ENCODE results near the gene NOD1.
"Not testable (repeated sequence)": the region's sequence is repeated elsewhere in the genome, so short reads cannot be mapped to it uniquely, and the experiment has no call there.

NOD1 gene, protein sequence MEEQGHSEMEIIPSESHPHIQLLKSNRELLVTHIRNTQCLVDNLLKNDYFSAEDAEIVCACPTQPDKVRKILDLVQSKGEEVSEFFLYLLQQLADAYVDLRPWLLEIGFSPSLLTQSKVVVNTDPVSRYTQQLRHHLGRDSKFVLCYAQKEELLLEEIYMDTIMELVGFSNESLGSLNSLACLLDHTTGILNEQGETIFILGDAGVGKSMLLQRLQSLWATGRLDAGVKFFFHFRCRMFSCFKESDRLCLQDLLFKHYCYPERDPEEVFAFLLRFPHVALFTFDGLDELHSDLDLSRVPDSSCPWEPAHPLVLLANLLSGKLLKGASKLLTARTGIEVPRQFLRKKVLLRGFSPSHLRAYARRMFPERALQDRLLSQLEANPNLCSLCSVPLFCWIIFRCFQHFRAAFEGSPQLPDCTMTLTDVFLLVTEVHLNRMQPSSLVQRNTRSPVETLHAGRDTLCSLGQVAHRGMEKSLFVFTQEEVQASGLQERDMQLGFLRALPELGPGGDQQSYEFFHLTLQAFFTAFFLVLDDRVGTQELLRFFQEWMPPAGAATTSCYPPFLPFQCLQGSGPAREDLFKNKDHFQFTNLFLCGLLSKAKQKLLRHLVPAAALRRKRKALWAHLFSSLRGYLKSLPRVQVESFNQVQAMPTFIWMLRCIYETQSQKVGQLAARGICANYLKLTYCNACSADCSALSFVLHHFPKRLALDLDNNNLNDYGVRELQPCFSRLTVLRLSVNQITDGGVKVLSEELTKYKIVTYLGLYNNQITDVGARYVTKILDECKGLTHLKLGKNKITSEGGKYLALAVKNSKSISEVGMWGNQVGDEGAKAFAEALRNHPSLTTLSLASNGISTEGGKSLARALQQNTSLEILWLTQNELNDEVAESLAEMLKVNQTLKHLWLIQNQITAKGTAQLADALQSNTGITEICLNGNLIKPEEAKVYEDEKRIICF
- total RNA-seq = 46.5 reads per million, percentile 67 among the genes with 10 or more reads in this experiment

DNA sequence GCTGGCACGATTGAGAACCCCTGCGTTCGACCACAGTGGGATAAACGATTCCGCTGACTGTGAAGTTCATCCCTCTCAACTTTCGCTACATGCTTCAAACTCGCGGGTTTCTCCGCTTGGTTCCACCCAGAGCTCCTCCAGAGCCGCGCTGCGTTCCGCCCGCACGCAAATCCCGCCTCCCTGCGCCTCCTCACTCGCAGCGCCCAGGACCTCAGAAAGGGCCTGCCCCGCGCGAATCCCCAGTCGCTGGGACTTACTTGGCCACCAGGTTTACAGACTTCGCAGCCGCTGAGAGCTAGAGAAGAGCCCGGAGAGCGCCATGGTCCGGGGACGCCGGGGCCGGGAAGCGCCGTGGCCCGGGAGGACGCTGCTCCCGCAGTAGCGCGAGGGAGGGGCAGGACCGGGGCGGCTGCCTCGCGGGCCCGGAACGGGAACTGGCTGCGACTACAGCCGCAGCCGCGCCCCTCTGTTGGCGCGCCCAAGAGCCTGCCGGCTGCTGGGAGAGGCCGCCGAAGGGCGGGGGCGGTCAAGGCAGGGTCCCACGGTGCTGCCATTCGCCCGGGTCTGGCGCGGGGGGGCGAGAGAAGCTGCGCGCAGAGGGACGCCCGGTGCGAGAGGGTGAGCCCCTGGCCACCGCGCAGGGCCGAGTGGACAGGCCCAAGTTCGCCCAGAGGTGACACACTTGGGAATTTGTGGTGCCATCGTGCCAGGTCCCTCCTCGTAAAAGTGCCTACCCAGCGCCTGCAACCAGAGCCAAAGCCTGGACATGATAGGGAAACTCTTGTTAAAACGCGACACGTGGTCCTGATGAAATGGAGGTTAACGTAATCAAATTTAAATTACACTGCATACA, at the start of gene NOD1:
Gene NOD1, minus strand, starts transcription at position 436 of the 853 bp plus-strand sequence. CDS start 21,863 bp downstream, outside the sequence.
- DNase-seq = peak; percentile 45

DNA sequence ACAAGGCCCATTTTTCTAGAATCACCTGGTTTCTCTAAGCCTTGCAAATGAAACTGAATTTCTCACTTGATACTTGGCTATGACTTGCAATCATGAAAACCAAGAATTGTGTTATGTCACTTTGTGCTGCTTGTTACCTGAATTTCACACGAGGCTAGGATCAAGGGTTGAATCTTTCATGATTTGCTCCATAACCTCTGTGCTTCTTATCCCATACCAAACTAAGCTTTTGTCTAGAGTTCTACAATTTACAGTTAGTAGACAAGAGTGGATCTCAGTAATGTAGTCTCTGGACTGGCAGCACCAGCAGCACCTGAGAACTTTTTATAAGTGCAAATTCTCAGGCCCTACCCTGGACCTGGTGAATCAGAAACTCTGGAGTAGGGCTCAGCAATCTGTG, 48.7 kb upstream of the NOD1 start:
- not testable (repeated sequence) for DNase-seq

DNA sequence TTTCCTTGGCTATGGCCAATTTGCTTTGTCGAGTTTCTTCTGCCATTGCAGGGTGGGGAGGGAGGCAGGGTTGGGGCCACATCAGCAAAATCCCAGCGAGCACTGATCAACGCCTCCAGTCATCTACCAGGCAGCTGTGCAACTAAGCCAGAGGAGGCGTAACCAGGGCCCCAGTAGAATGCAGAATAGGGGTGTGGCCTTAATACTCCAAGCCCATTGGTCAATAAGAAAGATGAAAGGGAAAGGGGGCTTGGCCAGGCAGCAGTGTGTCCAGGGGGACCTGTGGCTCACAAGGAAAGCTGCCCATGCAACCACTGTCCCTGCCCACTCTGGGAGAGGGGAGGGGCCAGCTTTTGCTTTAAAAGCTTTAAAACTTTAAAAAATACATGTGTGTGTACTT, 47.6 kb upstream of the NOD1 start:
- DNase-seq = no peak

DNA sequence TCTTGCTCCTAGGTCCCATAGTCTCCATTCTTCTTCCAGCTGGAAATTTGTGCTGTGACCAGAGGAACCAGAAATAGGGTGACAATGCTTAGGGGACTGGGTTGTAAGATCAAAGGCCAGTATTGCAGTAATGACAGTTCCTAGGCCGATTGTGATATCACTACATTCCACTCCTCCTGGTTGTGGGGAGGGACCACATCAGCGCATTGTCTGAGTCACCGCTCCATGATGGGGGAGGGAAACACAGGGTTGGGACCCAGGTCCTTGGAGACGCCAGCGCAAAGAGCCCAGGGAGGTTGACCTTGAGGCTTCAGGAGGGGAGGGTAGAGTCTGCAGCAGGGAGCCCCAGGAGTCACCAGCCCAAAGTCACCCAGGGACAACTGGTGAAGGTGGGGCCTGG, 46.8 kb upstream of the NOD1 start:
- no peak for DNase-seq

DNA sequence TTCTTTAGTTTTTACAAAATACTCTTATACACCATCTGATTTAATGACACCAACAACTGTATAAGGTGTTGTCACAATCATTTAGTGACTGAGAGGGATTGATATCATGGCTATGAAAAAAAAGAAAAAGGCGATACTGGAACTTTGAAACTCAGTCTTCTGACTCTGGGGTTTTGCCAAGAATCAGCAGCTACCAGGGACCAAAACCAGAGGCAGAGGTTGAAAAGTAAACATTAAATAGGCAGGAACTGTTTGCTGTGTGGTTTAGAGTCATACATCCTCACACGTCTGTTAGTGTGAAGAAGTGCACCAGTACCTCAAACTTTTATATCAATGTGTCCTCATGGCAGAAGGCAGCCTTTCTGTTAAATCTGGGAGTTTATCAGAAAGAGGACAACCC, 46.0 kb upstream of the NOD1 start:
- no peak for DNase-seq

DNA sequence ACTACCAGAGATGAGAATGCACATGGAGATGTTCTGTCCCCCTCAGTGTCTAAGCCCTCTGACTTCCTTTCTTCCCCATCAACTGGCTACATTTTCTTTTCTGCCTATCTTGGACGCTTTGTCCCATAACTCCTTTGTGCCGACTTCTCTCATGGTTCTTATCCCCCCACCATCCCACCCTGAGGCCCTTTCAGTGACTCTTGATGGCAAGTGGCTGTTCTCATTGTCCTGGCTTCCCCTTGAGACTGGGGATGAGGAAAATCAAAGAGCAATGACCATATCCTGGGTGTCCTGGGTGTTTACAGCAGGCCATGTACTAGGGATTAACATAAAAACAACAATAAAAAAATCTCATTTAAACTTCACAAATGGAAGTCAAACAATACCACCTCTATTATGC, 44.9 kb upstream of the NOD1 start:
- no peak for DNase-seq

DNA sequence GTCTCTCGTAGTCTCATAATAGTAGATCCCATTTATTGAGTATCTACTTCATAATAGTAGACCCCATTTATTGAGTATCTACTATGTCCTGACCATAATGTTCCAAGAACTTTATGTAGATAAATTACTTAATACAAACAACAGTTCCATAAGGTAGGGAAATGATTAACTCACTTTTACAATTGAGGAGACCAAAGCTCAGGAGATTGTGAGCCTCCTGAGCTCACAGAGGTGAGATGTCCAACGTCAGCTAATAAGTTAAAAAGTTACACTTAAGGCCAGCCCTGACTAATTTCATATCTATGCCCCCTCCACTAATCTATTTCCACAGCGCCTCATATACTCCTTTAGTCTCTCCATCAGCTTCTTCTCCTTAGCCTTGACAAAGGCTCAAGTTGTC, 43.6 kb upstream of the NOD1 start:
- DNase-seq = no peak

DNA sequence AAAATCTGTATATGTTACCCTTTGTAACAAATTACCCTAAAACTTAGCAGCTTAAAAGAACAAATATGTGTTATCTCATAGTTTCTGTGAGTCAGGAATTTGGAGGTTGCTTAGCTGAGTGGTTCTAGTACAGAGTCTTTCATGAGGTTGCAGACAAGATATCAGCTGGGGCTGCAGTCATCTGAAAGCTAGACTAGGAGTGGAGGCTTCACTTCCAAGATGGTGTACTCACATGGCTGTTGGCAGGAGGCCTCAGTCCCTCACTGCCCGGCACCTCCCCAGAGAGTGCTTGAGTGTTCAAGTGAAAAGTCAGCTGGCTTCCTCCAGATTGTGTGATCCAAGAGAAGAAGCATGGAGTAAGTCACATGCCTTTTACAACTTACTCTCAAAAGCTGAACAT, 42.9 kb upstream of the NOD1 start:
- DNase-seq = no peak

DNA sequence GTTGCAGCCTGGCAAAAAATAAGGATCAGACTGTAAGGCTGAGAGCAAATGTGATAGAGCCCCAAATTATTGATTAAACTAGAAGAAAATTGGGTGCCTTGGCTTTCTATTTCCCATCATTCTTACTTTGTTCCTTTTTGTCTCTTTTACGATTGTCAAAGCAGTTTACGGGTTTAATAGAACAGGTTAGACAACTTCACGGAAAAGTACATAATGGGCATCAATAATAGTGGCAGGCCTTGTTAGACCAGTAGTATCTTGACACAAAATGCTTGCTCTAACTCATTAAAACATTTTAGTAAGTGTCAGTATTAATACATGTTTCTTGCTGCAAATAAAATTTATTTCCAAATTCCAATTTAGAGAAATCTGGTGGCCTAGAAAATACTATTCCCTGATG, 40.5 kb upstream of the NOD1 start:
- DNase-seq = no peak

DNA sequence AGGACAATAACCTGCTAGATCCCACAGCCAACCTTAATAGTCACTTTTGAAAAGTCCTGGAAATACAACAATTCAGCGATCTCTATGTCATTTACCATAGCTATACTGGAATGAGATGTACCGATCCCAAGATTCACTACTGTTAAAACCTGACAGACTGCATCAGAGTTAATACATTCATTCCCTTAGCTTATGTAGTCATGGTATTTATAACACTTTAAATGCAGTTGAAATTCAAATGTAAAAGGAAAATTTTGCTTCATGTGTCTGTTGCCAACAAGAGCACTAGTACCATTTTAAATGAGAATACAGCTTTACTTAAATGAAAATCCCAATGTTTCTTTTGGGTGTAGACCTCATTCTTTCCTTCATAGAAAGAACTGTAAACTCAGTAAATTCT, 37.2 kb upstream of the NOD1 start:
- DNase-seq = no peak

DNA sequence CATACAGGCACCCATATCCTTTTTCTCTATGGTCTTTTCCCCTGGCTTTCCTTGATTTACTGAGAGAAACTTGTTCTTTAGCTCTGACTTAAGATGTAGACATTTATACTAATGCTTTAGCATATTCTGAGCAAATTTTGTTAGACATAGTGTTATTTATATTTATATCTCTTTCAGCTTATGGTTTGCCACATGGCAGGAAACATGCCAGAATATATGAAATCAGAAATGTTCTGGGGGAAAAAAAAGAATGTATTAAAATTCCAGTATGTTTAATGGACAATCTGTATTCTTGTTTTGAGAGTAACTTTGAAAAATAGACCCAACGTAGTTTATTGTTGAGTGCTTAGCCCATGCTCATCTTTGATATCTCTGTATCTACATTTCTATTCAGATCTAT, 36.2 kb upstream of the NOD1 start:
- DNase-seq = no peak

DNA sequence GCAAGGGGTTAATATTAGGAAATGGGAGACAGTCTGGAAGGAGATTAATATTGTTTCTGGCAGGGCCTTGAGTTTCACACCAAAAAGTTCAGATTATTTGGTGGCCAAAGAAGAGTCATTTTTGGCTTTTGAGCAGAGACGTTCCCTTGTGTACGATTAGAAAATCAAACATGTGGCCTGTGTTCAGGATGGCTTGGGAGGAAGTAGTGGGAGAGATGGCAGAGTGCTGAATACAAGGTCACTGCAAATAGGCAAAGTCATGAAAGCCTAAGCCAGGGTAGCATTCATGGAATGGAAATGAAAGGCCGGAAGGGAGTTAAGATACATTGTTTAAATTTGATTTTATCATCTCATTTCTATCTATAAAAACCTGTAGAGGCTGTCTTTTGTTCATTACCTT, 35.6 kb upstream of the NOD1 start:
- no peak for DNase-seq

DNA sequence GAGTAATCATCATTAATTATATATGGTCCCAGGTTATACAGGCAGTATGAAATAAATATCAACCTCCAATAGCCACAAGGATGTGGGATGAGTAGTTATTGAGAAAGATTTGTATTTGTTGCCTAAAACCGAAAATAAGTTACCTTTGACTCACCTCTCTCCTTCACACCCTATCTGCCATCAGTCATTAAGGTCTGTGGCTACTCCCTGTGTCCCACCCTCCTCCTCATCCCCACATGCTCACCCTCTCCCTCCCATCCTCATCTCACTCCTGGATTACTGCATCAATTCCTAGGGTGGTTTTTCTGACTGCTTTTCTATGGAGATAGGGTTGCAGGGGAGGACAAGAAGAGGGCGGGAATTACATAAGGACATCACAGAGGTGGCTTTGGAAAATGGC, 35.2 kb upstream of the NOD1 start:
- no peak for DNase-seq

DNA sequence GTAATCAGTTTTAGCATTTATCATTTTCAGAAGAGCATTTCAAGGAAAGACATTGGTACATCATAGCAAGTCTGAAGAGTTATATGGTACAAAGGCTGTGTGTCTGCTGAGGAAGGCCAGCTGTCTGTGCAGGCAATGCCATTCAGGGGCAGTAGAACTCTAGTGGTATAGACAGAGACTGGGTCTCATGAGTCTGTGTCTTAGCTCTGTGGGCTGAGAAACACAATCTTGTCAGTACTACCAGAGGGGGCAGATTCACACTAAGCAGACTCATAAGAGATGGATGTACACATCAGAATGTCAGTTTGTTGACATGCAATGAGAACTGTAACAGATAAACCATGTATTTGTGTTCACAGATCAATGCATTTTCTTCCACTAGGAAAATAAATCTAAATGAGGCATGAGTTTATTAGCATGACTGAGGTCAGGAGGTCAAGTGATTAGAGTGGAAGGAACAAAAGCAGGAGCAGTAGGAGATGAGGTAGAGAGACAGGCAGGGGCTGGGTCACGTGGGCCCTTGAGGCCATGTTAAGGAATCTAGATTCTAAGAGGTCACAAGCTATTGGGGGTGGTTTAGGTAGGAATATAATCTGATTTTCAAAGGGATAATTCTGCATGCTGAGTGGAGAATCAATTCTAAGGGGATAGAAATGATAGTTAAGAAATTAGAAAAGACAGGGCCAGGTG, 33.5 kb upstream of the NOD1 start:
- no peak for DNase-seq

DNA sequence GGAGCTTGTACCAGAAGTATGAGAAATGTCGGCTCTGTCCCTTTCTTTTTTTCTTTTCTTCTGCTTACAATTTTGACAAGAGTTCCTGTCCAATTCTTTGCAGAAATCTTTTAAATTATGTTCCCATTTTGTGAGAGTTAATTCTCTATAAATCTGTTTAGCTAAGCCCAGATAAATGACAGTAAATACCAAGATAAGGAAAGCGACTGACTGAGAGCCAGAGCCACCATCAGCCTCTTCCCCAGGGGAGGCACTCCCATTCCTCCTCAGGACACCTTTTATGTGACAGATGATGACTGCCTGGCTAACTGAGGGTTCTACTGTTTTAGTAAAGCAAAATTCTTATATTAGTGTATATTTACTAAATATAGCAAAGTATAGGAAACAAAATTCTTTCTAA, 32.9 kb upstream of the NOD1 start:
- no peak for DNase-seq

DNA sequence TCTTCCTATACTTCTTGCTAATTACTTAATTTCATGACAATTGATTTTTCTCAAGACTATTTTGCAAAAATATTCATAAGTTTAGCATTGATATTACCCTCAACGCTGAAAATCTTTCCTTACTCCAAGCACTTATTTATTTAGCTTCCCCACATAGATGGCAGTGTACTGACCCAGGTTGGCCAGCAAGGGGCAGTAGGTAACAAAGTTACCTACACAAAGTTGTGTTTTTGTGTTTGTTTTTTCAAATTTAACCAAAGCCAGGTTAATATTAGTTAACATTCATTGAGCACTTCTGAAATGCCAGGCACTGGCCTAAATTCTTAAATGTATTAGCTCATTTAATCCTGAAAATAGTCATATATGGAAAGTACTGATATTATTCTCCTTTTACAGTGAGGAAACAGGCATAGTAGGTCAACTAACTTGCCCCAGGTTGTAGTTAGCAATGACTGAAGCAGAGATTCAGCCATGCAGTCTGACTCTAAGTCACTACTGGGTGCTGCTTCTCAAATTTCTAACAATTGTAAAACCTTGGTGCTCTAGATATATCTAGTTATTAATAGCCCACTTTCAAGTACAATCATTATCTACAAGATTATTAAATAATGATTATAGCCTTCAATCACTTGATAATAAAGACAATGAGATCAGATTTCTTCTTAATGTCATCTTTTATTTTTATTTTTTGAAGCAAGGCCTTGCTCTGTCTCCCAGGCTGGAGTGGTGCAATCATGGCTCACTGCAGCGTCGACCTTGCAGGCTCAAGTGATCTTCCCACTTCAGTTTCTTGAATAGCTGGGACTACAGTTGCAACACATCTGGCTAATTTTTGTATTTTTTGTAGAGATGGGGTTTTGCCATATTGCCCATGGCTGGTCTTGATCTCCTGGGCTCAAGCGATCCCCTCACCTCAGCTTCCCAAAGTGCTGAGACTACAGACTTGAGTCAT, 31.8 kb upstream of the NOD1 start:
- no peak for DNase-seq

DNA sequence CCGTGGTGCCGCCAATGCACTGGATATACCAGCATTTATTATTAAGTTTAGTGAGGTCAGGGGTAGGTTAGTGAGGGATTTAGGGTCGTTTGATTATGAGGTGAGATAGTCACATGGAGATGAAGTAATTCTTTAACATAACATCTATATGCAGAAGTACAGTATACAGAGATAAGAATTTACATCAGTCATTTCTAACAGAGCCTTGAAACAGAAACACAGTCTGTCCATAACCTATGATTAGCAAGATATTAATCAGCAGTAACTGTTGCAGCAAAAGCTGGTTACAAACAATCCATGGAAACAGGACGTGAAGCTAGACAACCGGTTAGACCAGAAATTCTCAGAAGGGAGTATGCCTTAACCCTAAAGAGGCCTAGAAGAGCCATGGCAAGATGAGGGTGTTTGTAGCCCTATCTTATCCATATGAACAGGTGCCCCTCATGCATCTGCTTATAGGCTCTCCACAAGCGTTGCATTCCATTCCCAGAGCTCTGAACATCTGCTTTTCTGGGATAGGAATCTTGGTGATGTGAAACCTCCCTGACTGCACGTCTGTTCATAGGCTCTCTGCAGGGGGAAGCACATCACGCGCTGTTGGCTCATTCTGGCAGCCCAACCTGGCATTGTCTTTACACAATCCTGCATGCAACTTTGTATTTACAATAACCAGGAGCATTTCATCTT, 30.7 kb upstream of the NOD1 start:
- not testable (repeated sequence) for DNase-seq

DNA sequence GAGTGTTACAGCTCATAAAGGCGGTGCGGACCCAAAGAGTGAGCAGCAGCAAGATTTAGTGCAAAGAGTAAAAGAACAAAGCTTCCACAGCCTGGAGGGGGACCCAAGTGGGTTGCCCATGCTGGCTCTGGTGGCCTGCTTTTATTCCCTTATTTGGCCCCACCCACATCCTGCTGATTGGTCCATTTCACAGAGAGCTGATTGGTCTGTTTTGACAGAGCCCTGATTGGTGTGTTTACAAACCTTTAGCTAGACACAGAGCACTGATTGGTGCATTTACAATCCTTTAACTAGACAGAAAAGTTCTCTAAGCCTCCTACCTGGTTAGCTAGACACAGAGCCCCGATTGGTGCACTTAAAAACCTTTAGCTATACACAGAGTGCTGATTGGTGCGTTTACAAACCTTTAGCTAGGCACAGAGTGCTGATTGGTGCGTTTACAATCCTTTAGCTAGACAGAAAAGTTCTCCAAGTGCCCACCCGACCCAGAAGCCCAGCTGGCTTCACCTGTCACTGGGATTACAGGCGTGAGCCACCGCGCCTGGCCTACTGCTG, 28.8 kb upstream of the NOD1 start:
- DNase-seq = not testable (repeated sequence)

DNA sequence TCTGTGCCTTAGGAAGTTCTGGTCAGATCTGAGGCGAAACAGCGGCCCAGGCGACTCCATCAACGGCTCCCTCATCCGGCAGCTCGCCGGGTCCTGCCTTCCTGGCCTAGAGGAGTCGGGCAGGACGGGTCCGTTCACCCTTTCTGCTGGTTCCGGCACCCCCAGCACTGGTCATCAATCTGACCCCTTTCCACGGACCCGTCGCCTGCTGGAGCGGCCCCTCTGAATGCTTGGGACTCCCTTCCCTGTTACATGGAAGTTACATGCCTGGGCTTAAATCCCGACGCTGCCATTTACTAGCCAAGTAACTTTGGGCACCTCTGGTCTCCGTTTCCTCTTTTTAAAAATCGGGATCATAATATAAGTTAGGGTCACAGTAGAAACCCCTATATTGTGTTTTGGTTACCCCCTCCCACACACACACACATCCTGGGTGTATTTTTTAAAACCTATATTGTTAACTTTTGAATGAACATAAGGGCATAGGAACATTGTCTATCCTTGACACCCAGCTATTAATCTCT, 26.7 kb upstream of the NOD1 start:
- DNase-seq = no peak

Data from effector CD4-positive, alpha-beta T cell (primary cell).